Activated naive CD4-positive, alpha-beta T cell treated with anti-CD3 and anti-CD28 coated beads, Interleukin-2, amount 50 U/mL, for 16 hours (primary cell): ENCODE results near the gene ALAD.
"Not testable (repeated sequence)": the region's sequence is repeated elsewhere in the genome, so short reads cannot be mapped to it uniquely, and the experiment has no call there.

ENCODE experiments used
- DNase-seq: peaks from one replicate; pipeline ENCODE4 v3.0.0-alpha.2; 2020

Gene ALAD

DNA sequence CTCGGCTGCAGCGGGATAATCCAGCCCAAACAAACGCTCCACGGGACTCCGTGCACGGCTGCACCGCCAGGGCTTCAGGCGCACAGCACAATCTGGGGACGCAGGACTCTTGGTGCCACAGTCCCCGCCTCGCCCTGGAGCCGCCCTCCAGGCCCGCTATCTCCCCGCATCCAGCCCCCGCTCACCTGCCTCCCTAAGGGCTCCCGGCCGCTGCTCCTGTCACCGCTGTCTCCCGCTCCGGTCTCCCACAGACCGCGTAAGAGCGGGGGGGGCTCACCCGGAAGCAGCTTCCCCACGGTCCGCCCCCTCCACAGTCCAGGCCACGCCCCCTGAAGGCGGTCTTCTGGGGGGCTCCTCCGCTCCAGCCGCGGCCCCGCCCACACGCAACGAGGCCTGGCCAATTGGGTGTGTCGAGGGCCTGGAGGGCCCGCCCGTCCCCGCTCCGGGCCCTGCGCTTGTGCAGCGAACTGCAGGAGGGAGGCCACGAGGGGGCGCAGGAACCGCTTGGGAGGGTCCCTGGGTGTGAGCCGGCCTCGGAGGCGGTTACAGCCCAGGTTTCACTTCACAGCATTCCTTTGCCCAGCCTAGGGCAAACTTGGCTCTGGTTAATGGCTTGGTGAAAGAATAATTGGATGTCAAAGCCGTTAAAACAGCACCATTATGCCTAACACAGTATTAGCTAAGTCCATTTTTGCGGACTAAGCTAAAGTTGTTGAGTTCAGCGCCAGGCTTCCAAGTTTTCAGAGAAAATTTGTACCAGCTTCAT, at the start of gene ALAD:
ALAD (minus strand) TSS at position 258 of the 766 bp plus-strand sequence. CDS start 7,725 bp downstream, outside the sequence.
- peak; percentile 100 for DNase-seq

DNA sequence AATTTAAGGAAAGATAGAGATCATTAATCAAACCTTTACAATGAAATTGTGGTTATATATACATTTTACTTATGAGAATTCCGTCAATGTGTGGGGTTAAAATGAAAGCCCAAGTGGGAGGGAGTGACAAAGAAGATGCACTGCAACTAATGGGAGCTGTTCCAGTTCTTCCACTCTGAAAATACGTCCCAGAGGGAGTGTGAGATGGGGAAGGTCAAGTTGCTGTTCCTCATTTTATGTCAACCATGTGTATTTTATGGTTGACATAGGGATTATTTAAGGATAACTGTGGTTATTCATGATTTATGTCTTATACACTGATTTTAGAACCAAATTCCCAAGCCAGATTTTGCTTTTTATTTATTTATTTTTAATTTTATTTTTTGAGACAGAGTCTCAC, 48.3 kb upstream of the ALAD start:
- no peak for DNase-seq

DNA sequence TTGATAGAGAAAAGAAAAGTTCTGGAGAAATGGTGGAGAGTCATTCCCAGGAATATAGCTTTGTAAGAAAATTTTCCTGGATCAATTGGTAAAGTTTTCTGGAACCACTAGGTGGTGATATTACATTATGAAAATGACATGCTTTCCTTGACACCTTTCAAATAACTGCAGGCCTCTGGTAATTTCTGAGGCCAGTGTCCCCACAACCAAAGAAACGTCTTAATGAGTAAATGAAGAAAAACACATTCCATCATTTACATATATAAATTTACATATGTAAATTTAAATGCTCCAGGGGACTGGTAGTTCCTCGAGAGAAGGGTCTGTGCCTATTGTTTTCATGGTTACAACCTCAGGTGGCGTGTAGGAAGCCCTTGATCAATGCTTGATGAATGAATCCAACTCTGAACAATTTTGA, 45.2 kb upstream of the ALAD start:
- DNase-seq: no peak

DNA sequence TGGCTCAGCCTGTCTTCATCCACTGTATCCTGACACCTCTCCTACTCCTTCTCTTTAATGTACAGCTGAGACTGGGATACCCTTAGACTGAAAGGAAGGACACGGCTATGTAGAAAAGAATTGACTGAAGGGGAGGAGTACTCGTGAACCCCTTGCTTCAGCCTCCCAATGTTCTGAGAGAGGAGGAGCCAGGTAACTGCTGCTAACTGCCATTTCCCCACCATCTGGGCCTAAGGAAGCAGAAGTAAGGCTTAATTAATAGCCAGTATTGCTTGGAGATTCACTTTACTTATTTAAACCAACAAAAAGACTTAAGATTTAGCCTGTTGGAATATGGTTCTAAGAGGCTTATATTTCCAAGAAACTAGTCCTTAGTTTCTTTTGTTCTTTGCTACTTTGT, 43.7 kb upstream of the ALAD start:
- DNase-seq: no peak

DNA sequence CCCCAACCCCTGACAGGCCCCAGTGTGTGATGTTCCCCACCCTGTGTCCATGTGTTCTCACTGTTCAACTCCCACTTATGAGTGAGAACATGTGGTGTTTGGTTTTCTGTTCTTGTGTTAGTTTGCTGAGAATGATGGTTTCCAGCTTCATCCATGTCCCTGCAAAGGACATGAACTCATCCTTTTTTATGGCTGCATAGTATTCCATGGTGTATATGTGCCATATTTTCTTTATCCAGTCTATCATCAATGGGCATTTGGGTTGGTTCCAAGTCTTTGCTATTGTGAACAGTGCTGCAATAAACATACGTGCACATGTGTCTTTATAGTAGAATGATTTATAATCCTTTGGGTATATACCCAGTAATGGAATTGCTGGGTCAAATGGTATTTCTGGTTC, 36.6 kb upstream of the ALAD start:
- not testable (repeated sequence) for DNase-seq

DNA sequence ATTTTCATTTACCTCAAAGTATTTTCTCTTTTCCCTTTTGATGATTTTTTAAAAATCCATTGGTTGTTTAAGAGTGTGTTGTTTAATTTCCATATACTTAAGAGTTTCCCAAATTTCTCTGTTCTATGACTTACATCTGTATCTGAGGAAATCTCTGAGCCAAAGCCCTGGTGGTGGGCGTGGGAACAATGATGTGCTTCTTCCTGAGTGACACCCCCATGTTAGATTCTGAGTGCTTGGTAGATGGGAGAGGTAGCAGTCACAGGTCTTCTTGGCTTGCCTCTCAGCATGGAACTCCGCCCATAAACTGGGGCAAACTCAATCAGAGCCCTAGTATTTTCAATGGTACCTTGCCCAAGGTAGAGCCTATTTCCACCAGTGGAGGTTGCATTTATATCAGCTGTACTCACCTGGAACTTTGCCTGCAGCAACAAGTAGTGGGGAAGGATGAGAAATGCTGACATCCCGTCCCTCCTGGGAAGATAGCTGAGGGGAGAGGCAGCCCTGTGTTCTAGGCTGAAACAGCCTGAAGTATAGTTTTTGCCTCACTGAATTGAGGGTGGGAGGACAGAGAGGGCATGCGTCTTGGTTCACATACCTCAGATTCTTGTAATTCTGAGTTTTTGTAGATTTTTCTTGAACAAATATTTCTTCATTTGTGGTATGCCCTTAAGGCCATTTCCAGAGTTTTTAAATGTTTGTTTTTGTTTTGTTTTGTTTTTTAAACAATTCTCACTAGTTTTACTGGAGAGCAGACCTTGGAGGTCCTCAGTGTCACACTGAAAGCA, 35.8 kb upstream of the ALAD start:
- DNase-seq: no peak

DNA sequence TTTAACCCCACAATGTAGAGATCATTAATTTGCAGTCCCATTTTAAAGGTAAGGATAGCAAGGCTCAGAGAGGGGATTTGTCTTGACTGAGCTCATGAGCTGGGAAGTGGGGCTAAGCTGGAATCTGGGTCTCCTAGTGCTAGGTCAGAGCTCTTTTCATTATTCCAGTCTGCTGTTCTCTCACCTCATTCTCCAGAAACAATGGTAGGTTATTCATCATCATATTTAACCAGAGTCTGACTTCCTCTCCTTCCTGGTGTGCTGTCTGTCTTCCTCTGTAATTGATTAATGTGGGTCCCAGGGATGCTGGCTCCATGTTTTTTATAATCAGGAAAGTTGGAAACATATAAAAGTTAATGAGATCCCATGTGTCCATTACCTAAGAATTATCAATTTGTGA, 30.1 kb upstream of the ALAD start:
- no peak for DNase-seq

DNA sequence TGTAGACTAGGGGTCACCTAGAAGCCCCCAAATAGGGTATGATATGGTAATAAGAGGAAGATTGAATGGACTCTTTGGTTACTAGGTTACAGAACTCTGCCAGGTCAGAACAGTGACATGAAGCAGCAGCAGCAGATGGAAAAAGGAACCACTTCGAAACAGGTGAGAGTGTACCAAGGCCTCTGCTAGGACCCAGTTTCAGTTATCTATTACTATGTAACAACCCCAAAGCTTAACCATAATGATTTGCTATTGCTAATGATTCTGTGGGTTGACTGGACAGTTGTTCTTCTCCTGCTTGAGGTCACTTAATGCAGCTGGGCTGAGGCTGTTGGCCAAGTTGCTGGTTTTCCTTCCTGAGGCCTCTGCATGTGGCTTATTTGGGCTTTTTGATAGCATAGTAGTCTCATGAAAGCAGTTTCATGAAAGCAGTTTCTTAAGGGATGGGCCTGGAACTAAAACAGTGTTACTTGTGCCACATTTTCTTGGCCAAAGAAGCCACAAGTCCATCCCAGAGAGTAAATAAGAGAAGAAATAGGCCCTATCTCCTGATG, 27.1 kb upstream of the ALAD start:
- no peak for DNase-seq

DNA sequence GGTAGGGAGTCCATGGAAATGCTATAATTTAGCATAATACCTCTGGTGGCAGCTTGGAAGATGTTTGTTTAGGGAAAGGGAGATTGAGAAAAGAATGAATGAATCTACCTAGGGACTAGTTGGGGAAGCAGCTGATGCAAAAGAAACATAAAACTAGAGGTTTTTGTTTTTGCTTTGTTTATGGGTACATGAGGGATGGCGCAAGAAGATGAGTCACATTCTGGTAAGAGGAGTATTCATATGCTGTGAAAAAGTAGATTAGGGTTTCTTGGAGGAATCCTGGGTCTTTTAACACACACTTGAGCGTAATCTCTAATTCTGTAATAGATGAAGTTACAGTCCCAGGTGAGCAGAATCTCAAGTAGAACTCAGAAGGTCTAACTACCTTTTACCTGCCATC, 26.5 kb upstream of the ALAD start:
- DNase-seq: no peak

DNA sequence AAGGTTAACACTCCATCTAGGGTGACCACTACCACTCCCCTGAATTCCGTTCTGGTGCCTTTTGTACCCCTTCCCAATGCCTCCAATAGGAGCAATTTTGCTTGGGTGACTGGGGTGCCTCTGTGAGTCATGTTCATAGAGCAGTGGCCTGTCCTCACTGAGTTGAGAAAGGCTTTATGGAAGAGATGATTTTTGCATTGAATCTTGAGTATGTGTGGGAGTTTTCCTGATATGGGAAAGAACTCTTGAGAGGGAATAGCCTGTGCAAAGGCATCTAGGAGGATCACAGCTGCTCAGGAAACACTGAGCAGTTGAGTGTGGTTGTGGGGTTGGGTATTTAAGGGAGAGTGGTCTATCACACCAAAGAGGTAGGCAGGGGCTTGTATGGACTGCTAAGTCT, 25.6 kb upstream of the ALAD start:
- no peak for DNase-seq

DNA sequence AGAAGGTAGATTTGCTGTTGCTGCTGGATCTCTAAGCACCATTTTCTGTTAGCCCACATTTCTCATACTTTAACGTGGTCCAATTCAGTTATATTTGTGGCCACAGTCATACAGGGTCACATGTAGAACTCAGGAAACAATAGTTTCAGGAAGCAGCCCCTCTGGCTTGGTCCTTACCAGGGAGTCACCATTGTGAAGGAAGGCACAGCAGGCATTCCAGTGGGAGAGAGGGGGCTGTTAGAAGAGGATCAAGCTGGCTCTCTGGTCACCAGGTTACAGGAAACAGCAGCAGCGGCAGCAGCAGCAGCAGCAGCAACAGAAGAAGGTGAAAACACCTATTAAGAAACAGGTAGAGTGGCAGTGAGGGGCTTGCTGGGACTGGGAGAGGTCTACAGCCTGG, 24.0 kb upstream of the ALAD start:
- DNase-seq: no peak

DNA sequence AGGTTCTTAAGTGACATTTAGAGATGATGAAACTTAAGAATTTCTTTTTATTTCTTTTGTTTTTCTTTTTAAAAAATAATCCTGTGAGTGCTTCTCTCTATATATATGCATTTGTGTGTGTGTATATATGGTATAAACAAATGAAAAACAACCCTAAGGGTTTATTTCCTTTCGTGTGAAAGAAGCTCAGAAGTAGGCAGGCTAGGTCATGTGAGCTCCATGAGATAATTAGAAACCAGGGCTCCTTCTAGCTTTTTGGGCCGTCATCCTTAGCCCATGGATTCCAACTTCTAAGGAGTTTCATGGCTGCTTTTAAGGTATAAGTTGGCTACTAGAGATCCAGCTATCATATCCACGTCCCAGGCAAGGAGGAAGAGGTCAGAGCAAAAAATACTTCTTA, 20.6 kb upstream of the ALAD start:
- no peak for DNase-seq

DNA sequence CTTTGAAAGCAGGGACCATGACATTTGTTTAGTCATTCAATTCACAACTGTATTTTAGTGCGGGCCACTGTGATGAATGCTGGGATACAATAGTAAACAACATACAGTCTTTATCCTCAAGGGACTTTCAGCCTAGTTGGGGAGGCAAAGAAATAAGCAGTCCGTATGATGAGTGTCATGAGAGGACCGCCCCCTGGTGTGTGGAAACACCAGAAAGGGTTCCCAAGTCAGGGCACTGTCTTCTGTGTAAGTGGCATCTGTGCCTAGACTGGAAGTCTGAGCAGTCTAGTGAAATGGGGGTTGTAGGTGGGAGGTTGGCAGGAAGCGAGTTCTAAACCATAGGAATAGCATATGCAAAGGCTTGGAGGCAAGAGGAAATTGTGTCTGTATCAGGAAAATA, 16.3 kb upstream of the ALAD start:
- DNase-seq: no peak

DNA sequence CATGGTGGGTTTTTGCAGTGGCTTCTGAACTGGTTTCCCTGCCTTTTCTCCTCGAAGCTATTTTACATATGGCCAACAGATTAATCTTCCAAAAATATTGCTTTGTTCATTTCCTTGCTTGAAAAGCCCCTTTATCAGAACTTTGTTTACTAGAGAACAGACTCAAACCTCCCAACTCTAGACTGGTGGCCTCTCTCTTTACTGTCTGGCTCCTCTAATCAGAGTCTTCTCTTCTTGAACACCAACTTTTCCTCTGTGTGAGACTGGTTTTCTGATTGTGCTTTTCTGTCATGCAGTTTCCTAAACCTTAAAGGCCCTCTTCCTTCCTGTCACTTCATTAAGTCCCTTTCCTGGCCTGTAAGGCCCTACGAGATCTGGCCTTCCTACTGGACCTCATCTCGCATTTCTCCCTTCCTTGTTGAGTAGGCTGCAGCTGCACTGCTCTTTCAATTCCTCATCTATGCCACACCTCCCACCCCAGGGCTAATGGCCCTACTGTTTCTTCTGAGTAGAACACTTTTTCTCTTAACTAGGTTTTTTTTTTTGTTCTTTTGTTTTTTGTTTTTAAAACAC, 15.2 kb upstream of the ALAD start:
- no peak for DNase-seq

DNA sequence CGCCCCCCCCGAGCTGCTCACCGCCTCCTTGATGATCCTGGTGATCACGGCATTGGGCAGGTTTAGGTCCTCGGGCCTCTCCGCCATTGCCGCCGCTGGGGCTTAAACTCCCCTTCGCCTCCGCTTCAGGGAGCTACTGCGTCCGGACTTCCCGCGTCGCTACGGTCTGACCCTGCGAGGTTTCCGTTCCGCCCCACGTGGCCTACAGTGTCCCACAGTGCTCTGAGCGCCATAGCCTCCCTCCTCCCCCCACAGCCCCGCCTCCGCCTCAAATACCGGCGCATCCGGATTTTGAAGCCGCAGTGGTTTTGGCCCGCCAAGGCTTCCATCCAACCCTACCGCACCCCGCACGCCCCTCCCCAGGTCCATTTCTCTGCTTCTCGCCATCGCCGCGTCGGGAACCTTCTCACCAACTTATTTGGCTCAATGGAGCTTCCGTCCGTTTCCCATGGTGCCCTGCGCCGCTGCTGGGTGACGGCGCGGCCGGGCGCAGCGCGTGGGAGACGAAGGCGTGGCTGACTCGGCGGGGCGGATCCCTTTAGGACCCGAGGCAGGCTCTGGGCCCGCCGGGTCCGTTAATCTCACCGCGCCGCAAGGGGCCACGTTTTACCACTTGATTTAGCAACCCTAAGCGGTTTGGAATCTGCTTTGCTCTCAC, 9.3 kb upstream of the ALAD start, which contains the start of the genes C9orf43 and POLE3:
C9orf43 (plus strand) TSS at position 541 of the 658 bp plus-strand sequence. CDS start 2,747 bp downstream, outside the sequence.
POLE3 (minus strand) TSS at position 469 of the 658 bp plus-strand sequence; CDS start at position 87, 382 bp downstream.
- peak; percentile 97 for DNase-seq

DNA sequence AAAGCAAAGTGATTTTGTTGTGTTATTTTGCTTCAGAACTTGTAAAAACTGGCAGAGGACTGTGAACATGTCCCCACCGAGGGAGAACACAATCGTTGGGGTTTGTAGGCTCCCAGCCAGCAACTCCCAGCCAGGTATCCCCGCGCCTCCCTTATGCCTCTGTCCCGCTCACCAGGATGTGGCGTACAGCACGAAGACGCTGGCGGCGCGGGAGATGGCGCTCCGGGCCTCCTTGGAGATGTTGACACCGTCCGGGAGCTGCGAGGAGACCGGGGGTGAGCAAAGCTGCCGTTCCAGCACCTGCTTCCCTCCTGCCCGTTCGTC, 8.8 kb upstream of the ALAD start:
- no peak for DNase-seq

DNA sequence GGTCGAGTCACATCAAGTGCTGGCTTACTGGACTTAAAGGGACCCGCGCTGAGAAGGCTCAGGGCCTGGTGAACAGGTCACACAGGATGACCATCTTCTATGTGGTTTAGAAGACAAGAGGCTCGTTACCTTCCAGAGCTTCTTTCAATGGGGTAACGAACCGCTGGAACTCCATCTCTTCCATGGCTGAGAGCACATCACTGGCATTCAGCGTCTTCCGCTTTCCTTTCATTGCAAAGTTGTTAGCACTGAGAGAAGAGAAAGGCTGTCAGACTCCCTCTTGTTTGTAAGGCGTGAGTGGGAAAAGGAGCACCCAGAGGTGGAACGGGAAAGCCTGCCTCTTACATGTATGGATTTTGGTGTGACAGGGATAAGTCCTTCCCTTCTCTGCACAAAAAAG, 8.4 kb upstream of the ALAD start:
- no peak for DNase-seq

DNA sequence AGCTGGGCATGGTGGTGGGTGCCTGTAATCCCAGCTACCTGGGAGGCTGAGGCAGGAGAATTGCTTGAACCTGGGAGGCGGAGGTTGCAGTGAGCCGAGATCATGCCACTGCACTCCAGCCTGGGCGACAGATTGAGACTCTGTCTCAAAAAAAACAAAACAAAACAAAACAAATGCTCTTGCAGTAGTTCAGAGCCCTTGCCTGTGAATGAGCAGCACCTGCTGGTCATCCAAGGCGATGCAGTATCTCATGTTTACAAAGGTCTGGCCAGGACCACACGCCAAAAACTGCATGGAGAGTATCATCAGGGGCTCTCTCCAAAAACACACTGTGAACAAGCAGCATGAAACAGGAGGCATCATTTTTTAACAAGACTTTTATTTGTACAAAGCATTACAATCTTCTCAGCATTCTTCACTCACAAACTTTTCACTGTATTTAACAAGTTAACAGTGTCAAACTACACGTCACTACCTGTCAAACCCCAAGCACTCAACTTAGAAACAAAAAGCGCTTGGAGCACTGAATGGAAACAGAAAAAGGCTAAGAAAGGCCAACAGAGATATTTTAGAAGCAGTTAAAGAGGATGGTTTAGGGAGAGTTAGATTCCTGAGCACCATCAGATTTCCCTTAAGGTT, 5.9 kb upstream of the ALAD start:
- peak; percentile 57 for DNase-seq

DNA sequence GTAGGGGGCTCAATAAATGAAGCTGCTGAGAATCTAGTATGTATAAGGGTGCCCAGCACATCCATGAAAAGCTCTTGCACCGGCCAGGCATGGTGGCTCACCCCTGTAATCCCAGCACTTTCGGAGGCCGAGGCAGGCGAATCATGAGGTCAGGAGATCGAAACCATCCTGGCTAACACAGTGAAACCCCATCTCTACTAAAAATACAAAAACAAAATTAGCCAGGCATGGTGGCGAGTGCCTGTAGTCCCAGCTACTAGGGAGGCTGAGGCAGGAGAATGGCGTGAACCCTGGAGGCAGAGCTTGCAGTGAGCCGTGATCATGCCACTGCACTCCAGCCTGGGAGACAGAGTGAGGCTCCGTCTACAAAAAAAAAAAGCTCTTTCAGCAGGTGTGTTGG, 5.3 kb upstream of the ALAD start:
- not testable (repeated sequence) for DNase-seq

DNA sequence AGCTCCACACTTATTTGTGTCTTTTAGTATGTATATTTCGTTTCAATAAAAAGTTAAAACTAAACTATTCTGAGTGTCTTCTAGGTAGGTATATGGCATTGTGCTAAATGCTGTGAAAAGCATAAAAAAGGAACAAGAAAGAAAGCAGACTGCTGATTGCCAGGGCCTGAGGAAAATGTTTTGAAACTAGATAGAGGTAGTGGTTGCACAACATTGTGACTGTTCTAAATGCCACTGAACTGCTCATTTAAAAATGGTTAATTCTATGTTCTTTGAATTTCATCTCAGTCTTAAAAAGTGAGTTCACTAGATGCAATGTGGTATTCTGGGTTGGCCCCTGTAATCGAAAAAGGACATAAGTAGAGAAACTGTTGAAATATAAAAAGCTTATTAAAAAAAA, 2.6 kb upstream of the ALAD start:
- DNase-seq: no peak

DNA sequence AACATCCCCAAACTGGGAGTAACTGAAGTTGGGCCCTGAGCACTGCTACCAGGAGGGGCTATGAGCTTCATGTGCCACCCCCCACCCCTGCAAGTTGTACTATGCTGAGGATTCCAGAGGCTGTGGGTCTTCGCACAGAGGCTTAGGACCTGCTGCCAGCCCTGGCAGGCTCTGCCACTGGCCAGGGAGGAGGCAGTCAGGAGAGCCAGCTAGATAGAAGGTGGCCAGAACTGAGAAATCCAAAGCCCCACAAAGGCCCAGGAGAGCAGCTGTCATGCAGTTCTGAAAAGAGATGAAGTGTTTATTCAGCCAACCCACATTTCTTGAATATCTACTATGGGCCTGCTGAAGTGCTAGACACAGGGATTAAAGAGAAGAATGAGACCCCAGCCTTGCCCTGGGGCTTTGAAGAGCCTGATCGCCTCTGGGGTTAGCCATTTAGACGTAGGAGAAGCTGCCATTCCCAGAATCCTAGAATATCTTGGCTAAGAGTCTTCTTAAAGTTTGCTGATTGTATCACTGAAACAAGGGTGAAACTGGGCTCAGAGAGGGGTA, 1.4 kb downstream of the ALAD start:
- DNase-seq: no peak

DNA sequence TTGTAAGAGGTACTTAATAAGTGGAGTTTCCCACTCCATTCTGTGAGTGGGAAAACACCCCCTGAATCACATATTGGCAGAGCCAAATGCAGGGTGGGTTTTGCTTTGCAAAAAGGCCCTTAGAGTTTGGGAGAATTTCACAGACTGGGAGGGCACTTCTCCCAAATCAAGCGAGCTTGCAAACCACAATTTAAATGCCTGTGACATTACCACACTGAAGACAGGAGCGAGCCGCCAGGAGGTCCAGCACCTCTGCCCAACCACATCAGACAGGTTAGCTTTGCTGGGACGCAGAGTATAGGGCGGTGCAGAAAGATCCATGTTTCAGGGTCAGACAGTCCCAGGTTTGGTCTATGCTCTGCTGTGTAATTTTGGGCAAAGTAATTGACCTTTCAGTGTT, 2.3 kb downstream of the ALAD start:
- no peak for DNase-seq
